Adrenal gland (tissue), 5 donors: Measurements from ENCODE around the gene TERB2.
"Not testable (repeated sequence)": the region's sequence is repeated elsewhere in the genome, so short reads cannot be mapped to it uniquely, and the experiment has no call there.

Source experiments
- CTCF ChIP-seq, 6 experiments: fragments of 450-650 bp in 4 of 6; fragments of 200-600 bp in 2 of 6; sonication (generic) in 1 of 6; IDR thresholded peaks; 1 replicate in 5 of 6; 2 replicates in 1 of 6; pipeline versions ENCODE4 v1.5.1 to v1.8.0; 2016 to 2021; ENCODE audit warnings: antibody characterized with exemption in 6 of 6, mild to moderate bottlenecking in 2 of 6, moderate library complexity in 1 of 6
- POLR2A ChIP-seq, 2 donors: fragments of 450-650 bp; IDR thresholded peaks; one replicate each; pipeline ENCODE4 v1.6.1; 2017; ENCODE audit warnings: antibody characterized with exemption in 2 of 2, mild to moderate bottlenecking in 2 of 2, moderate library complexity in 1 of 2
- donor health status: DM: no; HTN: no; CAD: no.

GRCh38 chr15:45015114-45015513 is 58.6 kb downstream of the TERB2 start:
- not testable (repeated sequence) for TF ChIP-seq CTCF, POLR2A (IDR thresholded peaks at IDR 0.05)
